ENCODE results near the gene INPP5K.
A peak's percentile ranks its signal among the peaks of the same experiment; 100 is the strongest.

The INPP5K gene

GRCh38 chr17:1487939-1488825, 28.2 kb downstream of the INPP5K start (continued):
- TF ChIP-seq ZNF24 (tag by site-specific recombination; IDR thresholded peaks at IDR 0.05) (no peak), PRDM2 (tag by site-specific recombination; IDR thresholded peaks at IDR 0.05; ENCODE audit: borderline replicate concordance) (no peak), ZNF10 (tag by site-specific recombination; IDR thresholded peaks at IDR 0.05) (0 out of 2 replicates have a peak, but pooled peaks have one; percentile 35), KLF17 (tag by site-specific recombination; IDR thresholded peaks at IDR 0.05) (peak; percentile 38; the same call in 1 of the 2 replicates), GFI1B (tag by site-specific recombination; IDR thresholded peaks at IDR 0.05) (no peak), EGR2 (tag by site-specific recombination; IDR thresholded peaks at IDR 0.05; ENCODE audit: low read depth) (peak; percentile 48), SP2 (tag by site-specific recombination; IDR thresholded peaks at IDR 0.05) (peak; percentile 59), ZNF37A (tag by site-specific recombination; IDR thresholded peaks at IDR 0.05) (peak; percentile 57; the same call in 1 of the 2 replicates), SP7 (tag by site-specific recombination; IDR thresholded peaks at IDR 0.05) (no peak), ZNF701 (tag by site-specific recombination; IDR thresholded peaks at IDR 0.05) (no peak), WT1 (tag by site-specific recombination; IDR thresholded peaks at IDR 0.05) (0 out of 2 replicates have a peak, but pooled peaks have one; percentile 38), PRDM6 (tag by site-specific recombination; IDR thresholded peaks at IDR 0.05) (no peak), ZNF626 (tag by site-specific recombination; IDR thresholded peaks at IDR 0.05) (no peak), ZSCAN16 (tag by site-specific recombination; IDR thresholded peaks at IDR 0.05) (no peak), MYNN (tag by site-specific recombination; IDR thresholded peaks at IDR 0.05; ENCODE audit: borderline replicate concordance) (no peak), ZNF202 (tag by site-specific recombination; IDR thresholded peaks at IDR 0.05; ENCODE audit: borderline replicate concordance) (no peak), TCF7L2 (IDR thresholded peaks at IDR 0.05; ENCODE audit: borderline replicate concordance, low read depth, low read length) (no peak), ZNF692 (tag by site-specific recombination; IDR thresholded peaks at IDR 0.05) (peak; percentile 51; the same call in 1 of the 2 replicates), ZNF398 (tag by site-specific recombination; IDR thresholded peaks at IDR 0.05) (peak; percentile 68), ZNF660 (tag by site-specific recombination; IDR thresholded peaks at IDR 0.05) (0 out of 2 replicates have a peak, but pooled peaks have one; percentile 68), ZNF768 (tag by site-specific recombination; IDR thresholded peaks at IDR 0.05) (no peak), ZNF670 (tag by site-specific recombination; IDR thresholded peaks at IDR 0.05; ENCODE audit: low read depth) (no peak), GLIS2 (tag by site-specific recombination; IDR thresholded peaks at IDR 0.05) (peak; percentile 57), SCRT1 (tag by site-specific recombination; IDR thresholded peaks at IDR 0.05; ENCODE audit: borderline replicate concordance) (no peak), ZBTB48 (tag by site-specific recombination; IDR thresholded peaks at IDR 0.05) (no peak)

Data from HEK293 (cell line).